ENCODE results near the gene CTNNA1. TPM values are rescaled to one million over a fixed set of nuclear protein-coding genes. Genes with fewer than 3 reads are reported as not detected.

The CTNNA1 gene
- total RNA-seq, 3 donors from 2014 or later (not counting 1 experiment from before 2014, with no cell fraction given), result 34.4 to 53.0 (median 49.8) TPM

DNA sequence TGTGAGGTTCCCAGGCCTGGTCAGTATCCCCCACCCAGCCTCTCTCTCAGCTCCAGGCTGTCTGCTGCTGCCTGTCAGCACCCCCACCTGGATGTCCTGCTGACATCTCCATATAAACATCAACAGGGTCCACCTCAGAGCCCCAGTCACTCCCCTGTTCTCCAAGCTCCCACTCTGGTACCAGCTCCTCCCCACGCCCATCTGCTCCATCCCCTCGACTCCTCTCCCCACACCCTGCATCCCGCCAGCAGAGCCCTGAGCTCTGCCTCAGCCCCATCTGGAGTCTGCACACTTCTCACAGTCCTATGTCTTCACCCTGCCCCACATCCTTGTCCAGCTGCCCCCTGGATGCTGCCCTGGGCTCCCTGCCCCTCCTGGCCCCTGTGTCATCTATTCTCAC lies 189.6 kb downstream of the CTNNA1 start:
- 96% methylated on average over 3 of the region's 3 CpGs for WGBS (ENCODE audit: insufficient coverage)
- no peaks in the 10 kb centered on the region for H3K27me3 ChIP-seq (ENCODE audit: control insufficient read depth, insufficient read depth, low read length)
- H3K9me3 ChIP-seq (ENCODE audit: control insufficient read depth, insufficient read depth, low read length), result no peaks in the 10 kb centered on the region
- Mint-ChIP-seq H3K4me1 (peaks cover 12 to 34% of the 10 kb centered on the region in 2 donors), H3K27me3 (ENCODE audit: low read depth in 2 of 2) (no peaks in the 10 kb centered on the region), H3K27ac (peak overlapping the region in 1 of 2 donors; percentile 48), H3K9me3 (no peaks in the 10 kb centered on the region), H3K36me3 (no peaks in the 10 kb centered on the region), H3K4me3 (no peak overlapping the region)
- H3K27ac ChIP-seq (ENCODE audit: low read length), result no peak overlapping the region
- no peak for DNase-seq
- intact Hi-C loops (cut with micrococcal nuclease), result no loop called here
- no peak for ATAC-seq
- H3K36me3 ChIP-seq (ENCODE audit: control insufficient read depth, insufficient read depth, low read length), result peaks cover 3% of the 10 kb centered on the region
- H3K4me1 ChIP-seq (ENCODE audit: control insufficient read depth, insufficient read depth, low read length), result no peaks in the 10 kb centered on the region
- TF ChIP-seq, protein P1, sequence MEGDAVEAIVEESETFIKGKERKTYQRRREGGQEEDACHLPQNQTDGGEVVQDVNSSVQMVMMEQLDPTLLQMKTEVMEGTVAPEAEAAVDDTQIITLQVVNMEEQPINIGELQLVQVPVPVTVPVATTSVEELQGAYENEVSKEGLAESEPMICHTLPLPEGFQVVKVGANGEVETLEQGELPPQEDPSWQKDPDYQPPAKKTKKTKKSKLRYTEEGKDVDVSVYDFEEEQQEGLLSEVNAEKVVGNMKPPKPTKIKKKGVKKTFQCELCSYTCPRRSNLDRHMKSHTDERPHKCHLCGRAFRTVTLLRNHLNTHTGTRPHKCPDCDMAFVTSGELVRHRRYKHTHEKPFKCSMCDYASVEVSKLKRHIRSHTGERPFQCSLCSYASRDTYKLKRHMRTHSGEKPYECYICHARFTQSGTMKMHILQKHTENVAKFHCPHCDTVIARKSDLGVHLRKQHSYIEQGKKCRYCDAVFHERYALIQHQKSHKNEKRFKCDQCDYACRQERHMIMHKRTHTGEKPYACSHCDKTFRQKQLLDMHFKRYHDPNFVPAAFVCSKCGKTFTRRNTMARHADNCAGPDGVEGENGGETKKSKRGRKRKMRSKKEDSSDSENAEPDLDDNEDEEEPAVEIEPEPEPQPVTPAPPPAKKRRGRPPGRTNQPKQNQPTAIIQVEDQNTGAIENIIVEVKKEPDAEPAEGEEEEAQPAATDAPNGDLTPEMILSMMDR (IDR thresholded peaks at IDR 0.05), result no peak
- H3K4me3 ChIP-seq (ENCODE audit: low read length), result no peak overlapping the region

DNA sequence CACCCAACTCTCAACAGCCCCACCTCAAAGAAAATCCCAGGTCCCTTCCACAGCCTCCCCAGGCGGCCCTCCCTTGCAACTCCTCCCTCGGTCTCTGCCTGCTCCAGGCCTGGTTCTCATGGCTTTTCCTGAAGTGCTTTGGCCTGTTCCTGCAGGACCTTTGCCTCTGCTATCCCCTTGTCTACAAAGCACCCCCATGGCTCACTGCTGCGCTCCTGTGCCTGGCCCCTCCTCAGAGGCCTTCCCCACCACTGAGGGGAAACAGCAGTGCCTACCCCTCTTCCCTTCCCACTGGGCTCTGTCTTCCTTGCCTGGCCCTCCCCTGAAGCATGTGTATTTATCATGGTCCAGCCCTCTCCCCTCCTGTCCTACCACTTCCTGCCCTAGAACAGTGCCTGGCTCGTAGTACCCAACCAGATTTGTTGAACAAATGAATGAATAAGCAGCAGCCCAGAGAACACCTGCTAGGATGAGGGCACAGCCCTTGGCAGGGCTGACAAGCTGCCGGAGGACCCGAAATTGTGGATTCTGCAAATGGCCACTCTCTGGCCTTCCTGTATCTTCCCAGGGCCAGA lies 190.5 kb downstream of the CTNNA1 start:
- Mint-ChIP-seq H3K27ac (no peak overlapping the region), H3K9me3 (no peaks in the 10 kb centered on the region), H3K4me3 (no peak overlapping the region), H3K27me3 (ENCODE audit: low read depth in 2 of 2) (no peaks in the 10 kb centered on the region), H3K4me1 (peaks cover 6 to 27% of the 10 kb centered on the region in 2 donors), H3K36me3 (no peaks in the 10 kb centered on the region)
- ATAC-seq (no peak), DNase-seq (no peak)
- peaks cover 3% of the 10 kb centered on the region for H3K36me3 ChIP-seq (ENCODE audit: control insufficient read depth, insufficient read depth, low read length)
- TF ChIP-seq, protein P1 (IDR thresholded peaks at IDR 0.05), result no peak
- WGBS (ENCODE audit: insufficient coverage), result 84% methylated on average over 6 of the region's 6 CpGs
- H3K9me3 ChIP-seq (ENCODE audit: control insufficient read depth, insufficient read depth, low read length), result no peaks in the 10 kb centered on the region
- intact Hi-C loops (cut with micrococcal nuclease), result no loop called here
- no peak overlapping the region for H3K4me3 ChIP-seq (ENCODE audit: low read length)
- H3K27ac ChIP-seq (ENCODE audit: low read length), result no peak overlapping the region
- H3K27me3 ChIP-seq (ENCODE audit: control insufficient read depth, insufficient read depth, low read length), result no peaks in the 10 kb centered on the region
- no peaks in the 10 kb centered on the region for H3K4me1 ChIP-seq (ENCODE audit: control insufficient read depth, insufficient read depth, low read length)

DNA sequence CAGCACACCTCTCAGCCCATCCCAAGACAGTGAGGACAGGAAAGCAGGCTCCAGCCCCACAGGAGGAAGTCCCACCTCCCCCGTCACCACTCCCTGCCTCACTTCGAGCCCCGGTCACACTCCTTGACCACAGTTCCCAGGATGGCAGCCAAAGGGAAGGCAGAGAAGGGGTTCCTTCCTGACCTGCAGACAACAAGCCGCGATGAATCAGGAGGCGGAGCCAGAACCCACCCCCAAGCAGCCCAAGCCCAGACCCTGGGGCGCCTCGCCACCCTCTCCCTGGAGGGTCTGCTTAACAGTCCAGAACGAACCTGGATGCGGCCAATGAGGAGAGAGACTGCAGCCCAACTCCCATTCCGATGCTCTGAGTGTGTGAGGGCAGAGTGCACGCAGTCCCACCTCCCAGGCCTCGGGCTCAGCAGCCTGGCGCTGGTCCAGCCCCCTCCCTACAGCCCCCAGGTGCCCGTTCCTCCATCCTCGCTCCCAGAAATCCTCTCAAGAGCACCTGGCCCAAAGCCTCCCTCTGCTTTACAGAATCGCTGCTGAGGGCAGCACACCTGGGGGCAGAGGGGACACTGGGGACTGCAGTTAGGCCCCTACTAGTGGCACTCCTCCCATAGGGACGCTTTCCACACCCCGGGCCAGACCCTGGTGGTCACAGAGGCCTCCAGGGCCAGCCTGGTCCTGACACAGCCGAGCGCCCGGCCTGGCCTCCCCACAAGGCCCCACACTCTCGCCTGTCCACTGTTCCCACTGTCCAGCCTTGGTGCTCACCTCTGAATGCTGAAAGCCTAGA lies 191.5 kb downstream of the CTNNA1 start:
- Histone ChIP-seq H3K27ac (ENCODE audit: low read length) (no peak overlapping the region), H3K36me3 (ENCODE audit: control insufficient read depth, insufficient read depth, low read length) (peaks cover 3% of the 10 kb centered on the region), H3K27me3 (ENCODE audit: control insufficient read depth, insufficient read depth, low read length) (no peaks in the 10 kb centered on the region), H3K9me3 (ENCODE audit: control insufficient read depth, insufficient read depth, low read length) (no peaks in the 10 kb centered on the region), H3K4me3 (ENCODE audit: low read length) (no peak overlapping the region), H3K4me1 (ENCODE audit: control insufficient read depth, insufficient read depth, low read length) (no peaks in the 10 kb centered on the region)
- Mint-ChIP-seq H3K36me3 (no peaks in the 10 kb centered on the region), H3K4me3 (no peak overlapping the region), H3K9me3 (no peaks in the 10 kb centered on the region), H3K27ac (peak overlapping the region in 1 of 2 donors; percentile 20), H3K27me3 (ENCODE audit: low read depth in 2 of 2) (no peaks in the 10 kb centered on the region), H3K4me1 (peaks cover 0 to 21% of the 10 kb centered on the region in 2 donors)
- ATAC-seq (no peak), DNase-seq (no peak)
- TF ChIP-seq, protein P1 (IDR thresholded peaks at IDR 0.05), result no peak
- 76% methylated on average over 23 of the region's 23 CpGs for WGBS (ENCODE audit: insufficient coverage)
- intact Hi-C loops (cut with micrococcal nuclease), result no loop called here

Data from natural killer cell (primary cell).